SW 1271 (cell line): ENCODE measurements around the gene RPL29.
A peak's percentile ranks its signal among the peaks of the same experiment; 100 is the strongest.

Experiments used
- DNase-seq, 2 experiments: peaks; one replicate each; lab custom pipeline; 2025; lab: John Stamatoyannopoulos, UW

RPL29 gene

DNA sequence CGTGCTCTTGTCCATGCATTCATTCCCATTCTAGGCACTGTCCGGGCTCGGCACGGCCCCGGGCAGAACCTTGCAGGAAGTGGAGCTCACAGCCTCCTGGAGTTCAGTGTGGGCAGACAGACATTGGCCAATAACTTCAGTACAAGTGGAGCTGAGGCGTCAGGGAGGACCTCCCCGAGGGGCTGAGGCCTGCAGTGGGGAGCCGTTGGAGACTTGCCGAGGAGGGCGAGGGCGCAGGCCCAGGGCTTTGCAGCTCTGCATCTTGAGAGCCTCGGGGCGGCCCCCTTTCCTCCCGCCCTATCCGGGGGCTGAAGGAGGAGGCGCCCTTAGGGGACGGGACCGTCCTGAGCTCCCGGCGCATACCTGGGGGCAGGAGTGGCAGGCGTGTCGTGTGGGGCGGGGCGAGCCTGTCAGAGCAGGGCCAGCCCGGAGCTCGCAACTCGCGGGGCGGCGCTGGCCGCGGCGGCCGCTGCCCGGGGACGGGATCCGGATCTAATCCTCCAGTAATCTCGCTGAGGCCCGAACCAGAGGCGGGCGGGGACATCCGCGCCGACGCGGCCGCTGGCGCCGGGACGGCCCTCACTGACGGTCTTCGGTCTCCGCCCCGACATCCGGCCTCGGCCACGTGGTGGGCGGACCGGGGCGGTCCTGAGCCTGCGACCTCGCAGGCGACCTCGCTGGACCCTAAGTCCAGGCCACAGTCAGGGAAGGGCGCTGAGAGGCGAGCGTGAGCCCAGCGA lies 12.7 kb downstream of the RPL29 start, which contains the start of gene ACY1:
Gene ACY1, plus strand, starts transcription at position 698 of the 740 bp plus-strand sequence. CDS start 530 bp downstream, outside the sequence.
- peak; percentile 65 to 79 for DNase-seq

DNA sequence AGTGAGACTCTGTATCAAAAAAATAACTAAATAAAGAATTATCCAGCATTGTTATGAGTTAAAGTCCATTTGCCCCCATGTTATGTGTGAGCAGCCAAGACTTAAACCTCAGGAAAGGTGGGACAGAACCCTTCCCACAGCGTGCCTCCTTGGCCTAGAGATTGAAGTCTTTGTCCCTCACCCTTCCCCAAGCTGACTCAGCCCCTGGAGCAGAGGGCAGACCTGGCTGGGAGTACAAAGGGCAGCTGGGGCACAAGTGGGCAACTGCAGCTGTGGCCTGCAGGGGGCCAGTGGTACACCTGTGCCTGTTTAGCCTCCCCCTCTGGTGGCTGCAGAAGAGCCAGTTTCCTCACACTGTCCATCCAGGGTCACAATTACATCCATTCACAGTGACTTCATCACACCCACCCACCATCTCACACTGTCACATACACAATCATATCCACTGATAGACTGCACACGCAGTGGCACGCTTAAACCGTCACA lies 13.3 kb downstream of the RPL29 start:
- DNase-seq: peak; percentile 30 to 61

DNA sequence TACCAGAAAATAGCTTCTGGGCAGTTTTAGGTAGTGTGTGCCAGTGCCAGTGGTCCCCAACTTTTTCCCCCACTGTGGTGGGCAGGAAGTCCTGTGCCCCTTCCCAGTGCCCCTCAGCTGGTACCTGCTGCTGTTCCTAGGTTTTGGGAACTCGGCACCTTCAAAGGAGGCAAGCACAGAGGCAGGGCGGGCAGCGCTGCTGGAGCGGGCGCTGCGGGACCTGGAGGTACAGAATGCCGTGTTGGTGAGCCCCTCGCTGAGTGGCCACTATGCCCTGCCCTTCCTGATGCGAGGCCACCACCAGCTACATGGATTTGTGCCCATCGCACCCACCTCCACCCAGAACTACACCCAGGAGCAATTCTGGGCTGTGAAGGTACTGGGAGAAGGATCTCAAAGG lies 15.4 kb downstream of the RPL29 start:
- no peak for DNase-seq

DNA sequence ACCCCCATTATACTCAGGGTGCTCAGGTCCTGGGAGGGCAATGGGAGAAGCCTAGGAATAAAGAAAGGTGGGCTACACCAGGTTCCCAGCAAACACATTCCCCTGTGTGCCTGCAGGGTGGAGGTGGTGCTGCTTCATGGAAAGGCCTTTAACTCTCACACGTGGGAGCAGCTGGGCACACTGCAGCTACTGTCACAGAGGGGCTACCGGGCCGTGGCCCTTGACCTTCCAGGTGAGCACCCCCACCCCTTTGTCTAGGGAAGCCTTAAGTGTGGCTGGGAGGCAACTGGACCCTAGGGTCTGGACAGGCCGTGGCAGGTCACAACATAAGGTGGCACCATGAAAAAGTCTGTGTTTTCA lies 17.6 kb downstream of the RPL29 start:
- DNase-seq: no peak

DNA sequence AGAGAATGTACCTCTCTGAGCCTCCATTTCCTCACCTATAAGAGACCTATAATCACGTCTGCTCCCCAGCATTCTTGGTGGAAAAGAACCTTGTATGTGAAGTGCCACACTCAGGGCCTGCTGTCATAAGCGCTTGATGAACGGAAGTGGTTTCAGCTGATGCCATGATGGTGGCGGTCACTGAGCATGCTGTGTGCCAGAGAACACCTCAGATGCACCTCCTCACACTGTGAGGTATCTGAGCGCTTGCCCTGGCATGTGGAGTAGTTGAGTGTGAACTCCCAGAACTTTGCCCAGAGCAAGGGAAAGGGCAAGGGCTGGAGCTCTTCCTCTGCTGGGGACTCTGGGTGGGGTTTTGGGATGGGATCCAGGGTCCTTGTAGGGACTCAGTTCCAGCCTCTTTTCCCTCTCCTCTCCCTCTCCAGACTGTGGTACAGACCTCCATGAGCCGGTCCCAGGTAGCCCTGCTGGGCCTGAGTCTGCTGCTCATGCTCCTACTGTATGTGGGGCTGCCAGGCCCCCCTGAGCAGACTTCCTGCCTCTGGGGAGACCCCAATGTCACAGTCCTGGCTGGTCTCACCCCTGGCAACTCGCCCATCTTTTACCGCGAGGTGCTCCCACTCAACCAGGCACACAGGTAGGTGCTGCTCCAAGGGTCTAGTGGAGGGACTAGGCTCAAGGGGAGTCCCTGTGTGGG lies 18.1 kb downstream of the RPL29 start:
- DNase-seq: no peak

DNA sequence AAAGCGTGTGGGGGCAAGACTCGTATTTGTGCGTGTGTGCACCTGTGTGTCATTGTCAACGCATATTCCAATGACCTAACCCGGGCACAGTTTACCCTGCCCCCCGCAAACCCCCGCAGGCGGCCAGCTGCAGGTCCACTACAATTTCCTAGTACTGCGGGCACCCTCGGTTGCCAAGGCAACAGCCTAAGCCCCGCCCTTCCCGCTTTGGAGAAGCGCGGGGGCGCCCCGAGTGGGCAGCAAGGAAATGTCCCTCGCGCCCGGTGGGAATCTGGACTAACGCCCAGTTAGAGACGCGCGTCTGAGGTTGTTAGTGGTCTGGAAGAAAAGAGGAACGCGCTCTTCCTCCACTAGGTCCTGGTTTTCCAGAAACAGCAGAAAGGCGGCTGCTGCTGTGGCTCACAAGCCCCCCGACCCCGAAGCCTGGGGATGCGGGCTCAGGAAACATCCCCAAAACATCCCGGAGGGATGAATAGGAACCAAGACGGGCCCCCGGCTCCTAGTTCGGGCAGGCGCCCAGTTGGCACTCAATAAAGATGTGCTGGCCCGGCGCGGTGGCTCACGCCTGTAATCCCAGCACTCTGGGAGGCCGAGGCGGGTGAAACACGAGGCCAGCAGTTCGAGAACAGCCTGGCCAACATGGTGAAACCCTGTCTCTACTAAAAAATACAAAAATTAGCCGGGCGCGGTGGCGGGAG lies 19.7 kb downstream of the RPL29 start:
- no peak for DNase-seq

DNA sequence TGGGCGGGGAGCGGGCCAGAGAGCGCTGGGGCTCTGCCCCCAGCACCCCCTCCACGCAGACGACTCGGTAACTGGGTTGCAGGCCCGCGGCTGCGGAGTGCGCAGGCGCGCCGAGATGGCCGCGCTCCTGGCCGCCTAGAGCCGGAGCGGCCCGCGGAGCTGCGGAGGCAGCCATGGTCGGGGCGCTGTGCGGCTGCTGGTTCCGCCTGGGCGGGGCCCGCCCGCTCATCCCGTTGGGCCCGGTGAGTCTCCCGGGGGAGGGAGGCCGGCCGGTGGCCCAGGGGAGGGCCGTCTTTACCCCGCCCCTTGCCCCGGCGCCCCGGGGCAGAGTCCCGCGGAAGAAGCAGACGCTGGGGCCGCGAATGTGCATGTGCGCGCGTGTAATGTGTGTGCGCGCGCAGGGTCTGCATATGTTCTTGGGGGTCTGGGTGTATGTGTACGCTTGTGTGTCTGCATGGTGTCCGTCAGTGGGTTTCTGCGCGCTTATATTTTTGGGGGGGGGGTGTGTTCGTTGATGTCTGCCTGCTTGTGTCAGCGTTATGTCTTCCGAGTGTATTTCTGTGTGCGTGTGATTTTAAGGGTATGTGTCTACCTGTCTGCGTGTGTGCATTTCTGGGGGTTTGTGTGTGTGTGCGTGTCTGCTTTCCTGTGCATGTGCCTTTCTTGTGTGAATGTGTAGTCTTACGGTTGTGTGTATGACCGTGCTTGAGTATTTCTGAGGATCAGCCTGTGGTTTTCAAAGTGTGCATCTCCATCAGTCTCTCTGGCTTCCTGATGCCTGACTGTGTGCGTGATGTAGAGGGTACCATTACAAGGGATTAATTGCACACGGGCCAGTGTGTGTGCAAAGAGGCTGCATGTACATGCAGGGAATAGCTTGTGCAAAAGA lies 20.5 kb downstream of the RPL29 start, which contains the start of gene ABHD14A:
Gene ABHD14A, plus strand, starts transcription at position 102 of the 889 bp plus-strand sequence. Its CDS starts 72 bp downstream, at position 174.
- peak in 1 of 2 experiments; percentile 29 for DNase-seq

DNA sequence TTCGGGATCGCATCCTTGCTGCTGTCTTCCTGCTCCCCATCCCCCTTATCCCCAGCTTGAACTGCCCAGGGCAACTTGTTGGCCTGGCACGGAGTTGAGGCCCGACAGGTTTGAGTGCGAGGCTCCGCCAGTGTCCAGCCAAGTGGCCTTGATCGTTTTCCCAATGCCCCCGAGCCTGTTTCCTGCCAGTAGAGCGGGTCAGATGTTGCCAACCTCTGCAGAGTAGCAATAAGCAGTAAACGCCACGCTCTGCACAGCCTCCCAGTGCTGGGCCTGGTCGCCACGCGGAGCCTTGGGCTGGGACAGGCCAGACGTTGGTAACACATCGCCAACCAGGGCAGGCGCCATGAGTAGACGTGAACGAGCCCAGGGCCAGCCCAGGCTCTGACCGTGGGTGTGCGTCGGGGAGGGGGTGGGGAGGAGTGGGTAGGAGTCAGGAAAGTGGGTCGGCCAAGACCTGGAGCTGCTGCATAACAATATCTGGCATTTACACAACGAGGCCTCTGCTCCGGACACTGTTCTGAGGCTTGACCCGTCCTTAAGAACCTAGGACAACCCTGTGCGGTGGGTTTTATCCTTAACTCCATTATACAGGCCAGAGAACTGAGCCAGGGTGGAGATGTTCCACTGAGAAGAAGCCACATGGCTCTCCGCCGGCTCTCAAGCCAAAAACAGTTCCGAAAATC lies 21.3 kb downstream of the RPL29 start:
- DNase-seq: no peak

DNA sequence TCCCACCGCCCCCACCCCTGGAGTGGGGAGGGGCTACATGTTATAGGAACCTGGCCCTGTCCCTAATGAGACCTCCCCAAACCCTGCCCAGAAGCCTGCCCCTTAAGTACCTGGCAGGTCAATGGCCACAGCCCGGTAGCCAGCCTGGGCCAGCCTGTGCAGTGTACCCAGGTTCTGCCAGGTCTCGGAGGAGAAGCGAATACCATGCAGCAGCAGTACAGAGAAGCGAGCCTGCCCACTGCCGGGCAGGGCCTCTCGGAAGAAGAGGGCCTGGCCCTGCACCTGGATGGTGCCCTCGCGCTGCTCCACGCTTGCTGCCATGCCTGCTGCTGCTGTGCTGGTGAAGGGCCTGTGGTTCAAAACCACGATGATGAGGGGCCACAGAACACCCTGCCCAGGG lies 24.3 kb downstream of the RPL29 start:
- DNase-seq: no peak

DNA sequence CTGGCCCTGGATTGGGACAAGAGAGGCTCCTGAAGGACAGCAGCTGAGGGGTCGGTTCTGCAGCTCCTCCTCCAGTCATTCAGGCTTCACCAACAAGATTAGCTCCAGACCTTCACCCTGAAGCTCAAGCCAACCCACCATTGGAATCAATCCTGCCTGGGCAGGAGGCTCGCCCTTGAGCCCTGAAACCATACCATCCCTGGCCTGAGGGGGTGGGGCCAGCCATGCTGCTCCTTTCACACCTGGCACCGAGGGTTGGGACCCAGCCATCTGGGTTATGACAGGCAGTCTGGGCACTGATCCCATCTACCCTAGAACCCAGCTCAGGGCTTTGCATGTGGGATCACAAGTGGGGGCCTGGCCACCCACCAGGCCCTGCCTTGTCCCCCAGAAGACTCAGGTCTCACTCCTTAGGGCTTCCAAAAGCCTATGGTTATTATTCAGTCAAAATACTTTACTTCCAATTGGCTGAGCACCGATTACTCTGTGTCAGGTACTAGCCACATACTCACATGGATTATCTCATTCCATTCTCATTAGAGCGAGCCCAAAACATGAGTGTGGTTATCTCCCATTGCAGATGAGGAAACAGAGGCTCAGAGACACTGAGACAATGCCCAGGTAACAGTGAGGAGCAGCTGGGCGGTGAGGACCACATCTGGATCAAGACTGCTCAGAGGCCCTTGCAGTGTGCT lies 24.9 kb downstream of the RPL29 start:
- DNase-seq: no peak

DNA sequence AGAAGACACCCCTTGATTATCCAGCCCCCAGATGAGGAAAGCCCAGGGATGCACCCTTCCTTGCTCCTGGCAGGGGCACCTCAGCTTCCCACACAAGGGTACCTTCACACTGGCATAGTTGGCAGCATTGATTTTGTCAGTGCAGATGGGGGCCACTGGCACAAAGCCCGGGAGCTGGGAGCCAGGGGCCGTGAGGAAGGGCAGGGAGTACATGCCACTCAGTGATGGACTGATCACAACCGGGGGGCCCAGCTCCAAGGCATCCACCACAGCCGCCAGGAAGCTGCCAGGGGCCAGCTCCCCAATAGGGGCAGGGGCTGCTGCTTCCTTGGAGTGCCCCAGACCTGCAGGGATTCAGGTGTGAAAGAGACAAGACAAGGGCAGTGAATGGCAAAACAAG lies 25.9 kb downstream of the RPL29 start:
- DNase-seq: no peak

DNA sequence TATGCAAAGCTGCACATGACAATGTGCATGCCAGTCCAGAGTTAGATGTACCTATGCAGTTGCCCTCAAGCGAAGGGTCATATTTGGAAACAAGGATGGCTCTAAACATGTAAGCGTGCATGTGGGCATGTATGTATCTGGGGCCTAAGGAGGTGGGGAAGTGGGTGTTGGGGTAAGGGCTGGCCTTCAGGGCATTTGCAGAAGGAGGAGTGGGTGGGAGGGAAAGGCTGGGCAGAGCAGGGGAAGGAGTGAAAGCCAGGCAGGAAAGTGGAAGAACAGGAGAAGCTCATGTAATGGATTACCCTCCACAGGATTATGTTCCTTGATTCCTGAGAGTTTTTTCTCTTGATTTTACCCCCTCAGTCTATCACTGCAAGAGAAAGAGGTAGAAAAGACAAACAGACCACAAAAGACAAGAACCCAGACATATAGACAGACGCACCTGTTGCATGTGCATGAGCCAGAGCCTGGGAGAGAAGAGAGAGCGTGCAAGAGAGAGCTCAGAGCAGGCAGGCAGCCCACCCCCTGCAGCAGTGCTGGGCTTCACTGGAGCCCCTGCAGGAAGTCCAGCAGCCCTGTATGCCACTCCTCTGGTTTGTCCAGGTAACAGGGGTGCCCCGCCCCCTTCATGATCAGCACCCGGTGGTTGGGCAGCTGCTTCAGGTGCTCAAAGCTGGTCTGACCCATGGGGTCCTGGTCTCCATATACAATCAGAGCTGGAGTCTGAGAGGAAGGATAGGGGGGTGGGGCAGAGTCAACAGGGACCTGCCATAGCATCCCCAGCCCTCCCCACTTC lies 26.6 kb downstream of the RPL29 start:
- no peak for DNase-seq

DNA sequence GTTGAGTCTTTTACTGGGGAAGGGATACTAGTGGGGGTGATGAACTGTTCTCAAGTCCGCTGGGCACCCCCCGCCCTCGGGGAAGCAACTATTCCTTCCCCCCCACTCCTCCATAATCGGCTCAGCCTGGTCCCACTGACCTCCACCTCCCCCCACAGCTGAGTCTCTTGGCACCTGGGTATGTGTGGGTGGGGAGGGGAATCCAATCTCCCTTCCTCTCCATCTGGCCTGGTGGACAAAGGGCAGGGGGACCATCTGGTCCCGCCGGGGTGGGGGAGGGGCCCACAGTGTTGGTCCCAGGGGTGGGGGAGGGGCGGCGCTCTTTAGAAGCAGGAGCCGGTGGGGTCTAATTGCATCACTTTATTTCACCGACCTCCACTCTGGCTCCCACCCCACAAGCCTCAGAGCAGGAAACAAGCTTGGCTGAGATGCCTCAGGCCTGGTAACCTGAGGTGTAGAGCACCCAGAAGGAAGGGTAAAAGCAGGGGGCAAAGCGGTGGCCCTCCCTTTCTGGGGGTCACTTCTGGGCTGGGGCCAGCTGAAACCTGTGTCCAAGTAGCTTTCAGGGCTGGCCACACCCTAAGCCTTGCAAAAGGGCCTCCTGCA lies 27.4 kb downstream of the RPL29 start:
- no peak for DNase-seq

DNA sequence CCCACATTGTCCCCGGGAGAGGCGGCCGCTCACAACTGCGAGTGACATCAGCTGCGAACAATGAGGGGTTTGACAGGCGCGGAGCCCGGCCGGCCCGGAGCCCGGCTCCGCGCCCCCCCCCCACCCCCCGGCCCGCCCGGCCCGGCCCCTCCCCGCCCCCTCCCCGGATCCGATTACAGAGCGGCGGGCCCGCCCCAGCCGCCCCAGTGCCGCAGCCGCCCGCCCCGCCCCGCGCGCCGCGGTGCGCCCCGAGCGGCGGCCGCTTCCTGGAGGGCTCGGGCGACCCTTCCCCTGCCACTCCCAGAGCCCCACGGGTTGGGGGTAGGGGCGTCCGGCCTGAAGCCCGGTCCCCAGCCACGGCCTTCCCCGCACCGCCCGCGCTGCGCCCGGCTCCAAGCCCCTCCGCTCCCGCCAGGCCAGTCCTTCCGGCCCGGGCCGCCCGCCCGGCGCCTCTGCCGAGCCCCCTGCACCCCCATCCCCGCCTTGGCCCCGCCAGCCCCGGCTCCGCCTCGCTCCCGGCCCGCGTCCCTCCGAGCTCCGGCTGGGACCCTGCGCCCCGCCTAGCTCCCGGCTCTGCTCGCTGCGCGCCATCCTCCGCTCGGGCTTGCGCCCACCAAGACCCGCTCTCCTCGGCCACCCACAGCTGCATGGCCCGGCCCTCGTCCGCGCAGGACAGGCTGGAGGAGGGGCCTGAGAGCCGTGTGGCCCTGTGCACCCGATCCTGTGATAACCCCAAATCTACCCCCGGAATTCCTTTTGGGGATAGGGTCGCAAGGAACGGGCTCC lies 28.1 kb downstream of the RPL29 start, which contains the start of gene PCBP4:
Gene PCBP4, minus strand, starts transcription at position 71 of the 786 bp plus-strand sequence. CDS start 6,214 bp downstream, outside the sequence.
- DNase-seq: no peak

DNA sequence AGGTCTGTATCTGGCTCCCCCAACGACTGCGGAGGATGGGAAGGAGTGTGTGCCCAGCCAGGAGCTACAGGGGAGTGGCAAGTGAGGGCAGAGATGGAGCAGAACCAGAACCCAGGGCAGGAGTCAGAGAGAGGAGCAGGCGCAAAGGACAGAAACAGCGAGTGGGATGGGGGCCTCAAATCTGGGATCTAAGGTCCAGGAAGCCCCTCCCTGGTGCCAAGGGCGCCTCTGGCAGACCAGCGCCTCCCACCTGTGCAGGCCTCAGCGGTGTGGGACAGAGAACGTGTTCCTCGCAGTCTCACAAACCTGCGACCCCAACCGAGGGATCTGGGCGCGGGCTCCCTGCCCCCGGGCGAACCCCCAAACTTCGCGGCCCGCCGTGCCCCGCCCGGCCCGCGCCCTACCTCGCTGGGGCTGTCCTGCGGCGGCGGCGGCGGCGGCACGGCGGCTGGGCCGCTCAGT lies 28.7 kb downstream of the RPL29 start:
- no peak for DNase-seq

DNA sequence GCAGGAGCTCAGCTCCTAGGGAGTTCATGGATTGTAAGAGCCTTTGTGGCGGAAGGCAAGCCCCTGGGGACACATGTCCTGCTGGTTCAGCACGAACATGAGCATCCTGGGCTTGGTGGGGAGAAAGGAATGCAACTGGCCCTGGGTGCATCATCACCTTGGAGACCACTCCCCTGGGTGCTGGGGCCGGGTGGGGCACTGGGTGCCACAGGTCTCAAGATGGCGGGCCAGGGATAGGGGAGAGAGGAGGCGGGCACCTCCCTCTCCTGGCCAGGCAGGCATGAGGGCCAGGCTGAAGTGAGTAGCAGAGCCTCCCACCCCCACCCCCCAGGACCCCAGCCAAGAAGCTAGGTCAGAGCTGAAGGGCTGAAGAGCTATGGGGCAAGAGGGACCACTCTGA lies 29.2 kb downstream of the RPL29 start:
- no peak for DNase-seq

DNA sequence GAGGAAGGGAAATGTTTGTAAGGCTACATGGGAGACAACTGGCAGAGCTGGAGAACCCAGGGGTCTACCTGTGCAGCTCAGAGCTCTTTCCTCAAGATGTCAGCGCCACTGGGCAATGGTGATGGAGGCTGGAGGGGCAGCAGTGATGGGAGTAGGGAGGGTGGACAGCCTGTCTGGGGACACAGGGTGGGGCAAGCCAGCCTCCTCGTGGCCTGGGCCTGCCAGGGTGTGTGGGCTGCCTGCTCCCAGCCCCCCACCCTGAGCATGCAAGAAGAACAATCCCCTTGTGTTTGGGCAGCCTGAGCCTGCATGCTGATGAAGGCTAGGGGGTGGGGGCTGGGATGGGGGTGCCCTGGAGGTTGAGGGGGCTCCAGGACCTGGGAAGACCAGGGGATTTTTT lies 29.7 kb downstream of the RPL29 start:
- DNase-seq: no peak

DNA sequence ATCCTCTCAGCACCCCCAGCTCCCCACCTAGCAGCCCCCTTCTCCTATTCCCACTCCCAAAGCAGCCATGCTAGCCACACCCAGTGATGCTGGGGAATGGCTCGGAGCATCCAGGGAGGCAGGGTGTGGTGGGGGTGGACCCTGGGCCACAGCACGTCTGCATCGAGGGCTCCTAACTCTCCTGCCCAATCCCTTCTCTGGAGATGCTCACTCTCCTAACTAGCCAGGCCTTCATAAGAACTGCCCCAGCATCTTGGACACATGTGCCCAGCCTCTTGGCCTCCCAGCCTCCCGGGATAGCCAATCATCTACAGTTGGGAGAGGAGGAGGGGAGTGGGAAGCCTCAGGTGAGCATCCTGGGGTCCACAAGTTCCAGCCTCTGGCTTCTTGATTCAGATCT lies 31.2 kb downstream of the RPL29 start:
- DNase-seq: no peak
